ENCODE results near the gene RBM33. TPM values are rescaled to one million over a fixed set of nuclear protein-coding genes. Genes with fewer than 3 reads are reported as not detected.

RBM33 gene
- total RNA-seq, 2 experiments from 2014 or later: 73.7 to 84.8 TPM

GRCh38 chr7:155820246-155820645 lies 175.8 kb downstream of the RBM33 start:
- no peak for TF ChIP-seq CTCF (IDR thresholded peaks at IDR 0.05)
- POLR2A ChIA-PET: no interaction called here
- no peak overlapping the region for H3K4me3 Mint-ChIP-seq

GRCh38 chr7:155820788-155821187 lies 176.3 kb downstream of the RBM33 start:
- H3K4me3 Mint-ChIP-seq: no peak overlapping the region
- H3K27ac Mint-ChIP-seq: no peak overlapping the region
- ChIA-PET CTCF (no interaction called here), POLR2A (no interaction called here)
- H3K9me3 Mint-ChIP-seq: no peaks in the 10 kb centered on the region
- H3K27me3 Mint-ChIP-seq: peaks cover 16% of the 10 kb centered on the region
- no peak for ATAC-seq
- no peaks in the 10 kb centered on the region for H3K4me1 Mint-ChIP-seq (ENCODE audit: low read depth)
- no peak for TF ChIP-seq CTCF (IDR thresholded peaks at IDR 0.05)
- intact Hi-C loops (cut with micrococcal nuclease): no loop called here
- H3K36me3 Mint-ChIP-seq (ENCODE audit: low read depth): no peaks in the 10 kb centered on the region
- DNase-seq: no peak

More at GRCh38 chr7:155820246-155820645, 175.8 kb downstream of the RBM33 start:
- intact Hi-C loops (cut with micrococcal nuclease): no loop called here
- H3K27me3 Mint-ChIP-seq: peaks cover 20% of the 10 kb centered on the region
- H3K36me3 Mint-ChIP-seq (ENCODE audit: low read depth): no peaks in the 10 kb centered on the region
- ATAC-seq (no peak), DNase-seq (no peak)
- no peaks in the 10 kb centered on the region for H3K9me3 Mint-ChIP-seq
- H3K4me1 Mint-ChIP-seq (ENCODE audit: low read depth): peaks cover 4% of the 10 kb centered on the region
- CTCF ChIA-PET: no interaction called here
- no peak overlapping the region for H3K27ac Mint-ChIP-seq

GRCh38 chr7:155821851-155822250 lies 177.4 kb downstream of the RBM33 start:
- intact Hi-C loops (cut with micrococcal nuclease): no loop called here
- no peaks in the 10 kb centered on the region for H3K9me3 Mint-ChIP-seq
- no peak overlapping the region for H3K4me3 Mint-ChIP-seq
- POLR2A ChIA-PET: no interaction called here
- peaks cover 21% of the 10 kb centered on the region for H3K27me3 Mint-ChIP-seq
- H3K4me1 Mint-ChIP-seq (ENCODE audit: low read depth): no peaks in the 10 kb centered on the region
- CTCF ChIA-PET: interaction anchor here (1.6 kb wide), 1 partner anchor 10 kb away, joined by 4 read pairs; the partner anchor contains the start of gene SHH
- no peak for ATAC-seq
- TF ChIP-seq CTCF (IDR thresholded peaks at IDR 0.05): no peak
- DNase-seq: no peak
- H3K36me3 Mint-ChIP-seq (ENCODE audit: low read depth): no peaks in the 10 kb centered on the region
- no peak overlapping the region for H3K27ac Mint-ChIP-seq

GRCh38 chr7:155824227-155824886 lies 179.9 kb downstream of the RBM33 start:
- Mint-ChIP-seq H3K36me3 (ENCODE audit: low read depth) (no peaks in the 10 kb centered on the region), H3K27me3 (peaks cover 20% of the 10 kb centered on the region), H3K27ac (no peak overlapping the region), H3K9me3 (no peaks in the 10 kb centered on the region), H3K4me3 (no peak overlapping the region), H3K4me1 (ENCODE audit: low read depth) (no peaks in the 10 kb centered on the region)
- TF ChIP-seq CTCF (IDR thresholded peaks at IDR 0.05): no peak
- POLR2A ChIA-PET: interaction anchor here (0.6 kb wide), 1 partner anchor 152 kb away, joined by 3 read pairs; no protein-coding TSS in a partner anchor
- DNase-seq (no peak), ATAC-seq (no peak)
- CTCF ChIA-PET: interaction anchor here (0.7 to 1.2 kb wide), 2 partner anchors 10 to 1008 kb away, joined by 3 read pairs; no protein-coding TSS in a partner anchor
- intact Hi-C loops (cut with micrococcal nuclease): no loop called here

- no peak overlapping the region for H3K4me3 Mint-ChIP-seq
- CTCF ChIA-PET: interaction anchor here (0.7 to 1.2 kb wide), 2 partner anchors 11 to 1007 kb away, joined by 3 read pairs; no protein-coding TSS in a partner anchor
- no peaks in the 10 kb centered on the region for H3K36me3 Mint-ChIP-seq (ENCODE audit: low read depth)
- no peak for DNase-seq
- H3K9me3 Mint-ChIP-seq: no peaks in the 10 kb centered on the region
- POLR2A ChIA-PET: no interaction called here
- no peaks in the 10 kb centered on the region for H3K4me1 Mint-ChIP-seq (ENCODE audit: low read depth)
- H3K27ac Mint-ChIP-seq: no peak overlapping the region
- ATAC-seq: no peak
- intact Hi-C loops (cut with micrococcal nuclease): no loop called here
- no peak for TF ChIP-seq CTCF (IDR thresholded peaks at IDR 0.05)
- H3K27me3 Mint-ChIP-seq: peaks cover 20% of the 10 kb centered on the region
Measured at GRCh38 chr7:155825336-155825735, 180.9 kb downstream of the RBM33 start.
